Measurements from ENCODE around the gene MRAS. TPM values are rescaled to one million over a fixed set of nuclear protein-coding genes. Genes with fewer than 3 reads are reported as not detected.

The MRAS gene
- total and polyA plus RNA-seq, 4 experiments from 2014 or later, result 1.3 to 2.0 TPM; not detected in 2

DNA sequence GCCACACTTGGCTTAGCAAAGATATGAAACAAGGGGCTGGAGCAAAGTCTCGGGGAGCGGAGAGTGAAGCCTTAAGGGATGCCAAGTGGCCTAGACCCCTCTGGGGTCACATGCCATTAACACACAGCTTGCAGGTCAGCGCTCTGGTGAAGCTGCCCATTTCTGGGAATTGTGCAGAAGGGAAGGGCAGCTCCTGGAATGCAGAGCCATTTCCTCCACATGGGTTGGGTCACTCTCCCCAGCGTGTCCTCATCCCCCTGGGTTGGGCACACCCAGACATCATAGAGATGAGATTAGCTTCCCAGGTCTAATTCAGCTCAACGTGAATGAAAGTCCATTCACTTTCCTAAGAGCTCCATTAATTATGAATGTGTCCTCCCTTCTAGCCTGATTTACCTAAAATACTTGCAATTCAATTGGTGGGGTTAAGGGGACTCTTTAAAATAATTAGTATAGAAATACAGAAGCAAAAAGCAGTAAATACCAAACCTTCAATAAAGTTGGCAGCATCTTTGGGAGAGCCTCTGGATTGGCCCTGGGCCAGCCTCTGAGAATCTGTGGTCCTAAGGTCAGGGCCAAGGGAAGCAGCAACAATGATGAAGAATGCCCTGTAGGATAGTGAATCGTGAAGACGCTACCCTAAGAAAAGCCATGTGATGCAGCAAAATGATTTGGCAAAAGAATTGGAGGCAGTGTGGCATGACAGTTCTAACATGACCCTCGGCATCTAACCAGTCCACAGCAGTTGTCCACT is 17.8 kb downstream of the MRAS start:
- no peaks in the 10 kb centered on the region for H3K4me1 Mint-ChIP-seq
- H3K27ac ChIP-seq (ENCODE audit: low read depth, low read length), result no peak overlapping the region
- CTCF ChIA-PET (ENCODE audit: partially characterized antibody), result interaction anchor here (0.9 kb wide), 1 partner anchor 51 kb away, joined by 4 read pairs; no protein-coding TSS in a partner anchor

DNA sequence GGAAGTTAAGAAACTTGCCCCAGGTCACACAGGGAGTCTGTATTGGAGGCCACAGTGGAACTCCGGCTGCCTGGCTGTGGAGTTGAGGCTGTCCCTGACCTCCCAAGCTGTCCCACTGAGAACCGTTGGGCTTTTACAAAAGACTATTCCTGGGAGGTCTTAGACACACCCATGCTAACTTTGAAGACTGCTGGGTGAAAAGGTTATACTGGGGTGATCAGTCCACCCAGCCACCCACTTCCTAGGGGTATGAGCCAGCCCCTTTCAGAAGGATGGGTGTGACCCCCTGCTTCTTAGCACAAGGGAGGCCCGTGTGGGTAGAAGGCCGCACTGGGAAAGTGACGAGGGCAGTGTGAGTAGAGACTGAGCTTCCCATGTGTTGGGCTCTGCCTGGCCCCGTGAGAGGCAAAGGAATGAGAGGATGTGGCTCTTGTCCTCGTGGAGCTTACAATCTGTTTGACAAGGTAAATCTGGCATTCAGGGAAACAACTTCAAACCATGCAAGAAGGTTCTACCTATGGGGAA is 19.0 kb downstream of the MRAS start:
- H3K9me3 ChIP-seq (ENCODE audit: control insufficient read depth in 1 of 2, low read length in 2 of 2), result no peaks in the 10 kb centered on the region
- no peaks in the 10 kb centered on the region for H3K4me1 Mint-ChIP-seq
- POLR2A ChIA-PET (ENCODE audit: partially characterized antibody), result no interaction called here
- H3K9me3 Mint-ChIP-seq, result peaks cover 0 to 3% (median 0%) of the 10 kb centered on the region in 8 donors
- H3K4me3 Mint-ChIP-seq, result no peak overlapping the region
- H3K4me3 ChIP-seq (ENCODE audit: low read length in 2 of 2), result no peak overlapping the region
- DNase-seq, result no peak
- H3K36me3 ChIP-seq (ENCODE audit: insufficient read depth, low read length), result no peaks in the 10 kb centered on the region
- H3K27me3 ChIP-seq (ENCODE audit: insufficient read depth, low read length), result peaks cover 3% of the 10 kb centered on the region
- no peaks in the 10 kb centered on the region for H3K4me1 ChIP-seq (ENCODE audit: insufficient read depth, low read length)
- CTCF ChIA-PET (ENCODE audit: partially characterized antibody), result no interaction called here
- H3K36me3 Mint-ChIP-seq, result no peaks in the 10 kb centered on the region
- H3K27ac ChIP-seq (ENCODE audit: low read depth, low read length), result no peak overlapping the region
- H3K27ac Mint-ChIP-seq, result no peak overlapping the region
- intact Hi-C loops (cut with micrococcal nuclease), result no loop called here
- peaks cover 8 to 12% of the 10 kb centered on the region in 2 donors for H3K27me3 Mint-ChIP-seq

More for the DNA sequence above, 17.8 kb downstream of the MRAS start:
- Mint-ChIP-seq H3K4me3 (no peak overlapping the region), H3K36me3 (no peaks in the 10 kb centered on the region), H3K9me3 (peaks cover 0 to 3% (median 0%) of the 10 kb centered on the region in 8 donors), H3K27ac (no peak overlapping the region), H3K27me3 (peaks cover 4 to 7% of the 10 kb centered on the region in 2 donors)
- no peak for DNase-seq
- Histone ChIP-seq H3K27me3 (ENCODE audit: insufficient read depth, low read length) (peaks cover 3% of the 10 kb centered on the region), H3K9me3 (ENCODE audit: control insufficient read depth in 1 of 2, low read length in 2 of 2) (no peaks in the 10 kb centered on the region), H3K4me1 (ENCODE audit: insufficient read depth, low read length) (no peaks in the 10 kb centered on the region), H3K36me3 (ENCODE audit: insufficient read depth, low read length) (no peaks in the 10 kb centered on the region), H3K4me3 (ENCODE audit: low read length in 2 of 2) (no peak overlapping the region)
- intact Hi-C loops (cut with micrococcal nuclease), result no loop called here
- POLR2A ChIA-PET (ENCODE audit: partially characterized antibody), result no interaction called here

DNA sequence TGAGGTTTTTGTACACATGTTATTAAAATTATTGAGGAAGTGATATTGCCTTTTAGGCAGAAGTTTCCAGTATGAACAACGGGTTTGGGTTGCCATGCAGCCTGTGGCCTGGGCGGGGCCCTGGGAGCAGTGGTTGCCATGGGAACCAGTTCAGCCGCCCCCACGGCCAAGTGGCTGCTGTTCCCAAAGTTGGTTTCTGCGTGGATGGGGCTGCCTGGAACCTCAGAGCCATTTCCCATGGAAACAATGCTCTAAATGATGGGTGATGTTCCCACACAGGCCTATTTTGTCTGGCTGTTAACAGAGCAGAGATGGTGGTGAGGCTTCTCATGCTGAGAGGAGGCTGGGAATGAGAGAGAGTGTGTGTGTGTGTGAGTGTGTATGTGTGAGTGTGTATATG is 19.5 kb downstream of the MRAS start:
- DNase-seq, result no peak
- POLR2A ChIA-PET (ENCODE audit: partially characterized antibody), result no interaction called here
- no peaks in the 10 kb centered on the region for H3K36me3 ChIP-seq (ENCODE audit: insufficient read depth, low read length)
- no peaks in the 10 kb centered on the region for H3K36me3 Mint-ChIP-seq
- no peaks in the 10 kb centered on the region for H3K4me1 Mint-ChIP-seq
- H3K9me3 ChIP-seq (ENCODE audit: control insufficient read depth in 1 of 2, low read length in 2 of 2), result no peaks in the 10 kb centered on the region
- peaks cover 8 to 14% of the 10 kb centered on the region in 2 donors for H3K27me3 Mint-ChIP-seq
- CTCF ChIA-PET (ENCODE audit: partially characterized antibody), result no interaction called here
- peaks cover 3% of the 10 kb centered on the region for H3K27me3 ChIP-seq (ENCODE audit: insufficient read depth, low read length)
- no peaks in the 10 kb centered on the region for H3K4me1 ChIP-seq (ENCODE audit: insufficient read depth, low read length)
- H3K9me3 Mint-ChIP-seq, result peaks cover 0 to 3% (median 0%) of the 10 kb centered on the region in 8 donors
- no peak overlapping the region for H3K4me3 Mint-ChIP-seq
- intact Hi-C loops (cut with micrococcal nuclease), result no loop called here
- H3K4me3 ChIP-seq (ENCODE audit: low read length in 2 of 2), result no peak overlapping the region
- H3K27ac ChIP-seq (ENCODE audit: low read depth, low read length), result no peak overlapping the region
- no peak overlapping the region for H3K27ac Mint-ChIP-seq

DNA sequence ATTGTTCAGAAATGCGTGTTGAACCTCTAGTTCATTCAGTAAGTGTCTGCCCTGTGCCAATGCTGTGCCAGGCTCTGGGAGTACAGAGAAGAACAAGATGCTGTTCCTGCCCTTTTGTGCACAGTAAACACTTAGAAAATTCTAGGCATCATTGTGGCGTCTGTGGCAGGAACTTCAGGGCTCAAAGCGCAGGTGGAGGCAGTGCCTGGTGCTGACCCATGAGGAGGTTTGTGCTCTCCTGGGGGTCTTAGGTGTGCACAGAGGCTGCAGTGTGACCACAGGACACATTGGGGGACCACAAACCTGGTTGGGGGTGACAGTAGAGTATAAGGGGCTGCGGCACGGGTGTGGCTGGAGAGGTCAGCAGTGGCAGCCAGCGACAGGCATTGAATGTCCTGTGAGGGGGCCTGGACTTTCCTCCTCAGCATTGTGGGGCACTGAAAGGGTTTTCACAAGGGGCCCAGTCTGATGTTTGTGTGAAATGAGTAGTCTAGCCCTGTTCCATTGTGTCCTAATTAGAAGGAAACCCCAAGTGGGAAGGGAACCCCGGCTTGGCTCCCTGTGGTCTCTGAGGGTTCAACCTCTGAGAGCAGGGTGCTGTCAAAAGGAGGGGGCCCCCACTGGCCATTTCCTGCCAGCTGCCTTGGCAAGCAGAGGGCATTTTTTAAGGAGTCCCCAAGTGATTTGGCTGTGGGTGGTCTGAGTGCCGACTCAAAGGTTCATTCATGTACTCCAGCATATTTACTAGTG is 20.9 kb downstream of the MRAS start:
- no peaks in the 10 kb centered on the region for H3K4me1 ChIP-seq (ENCODE audit: insufficient read depth, low read length)
- H3K4me3 ChIP-seq (ENCODE audit: low read length in 2 of 2), result no peak overlapping the region
- Mint-ChIP-seq H3K36me3 (no peaks in the 10 kb centered on the region), H3K27me3 (peaks cover 8 to 17% of the 10 kb centered on the region in 2 donors), H3K4me1 (no peaks in the 10 kb centered on the region), H3K27ac (no peak overlapping the region), H3K4me3 (no peak overlapping the region), H3K9me3 (peaks cover 0 to 3% (median 0%) of the 10 kb centered on the region in 8 donors)
- peaks cover 3% of the 10 kb centered on the region for H3K27me3 ChIP-seq (ENCODE audit: insufficient read depth, low read length)
- POLR2A ChIA-PET (ENCODE audit: partially characterized antibody), result no interaction called here
- intact Hi-C loops (cut with micrococcal nuclease), result no loop called here
- H3K27ac ChIP-seq (ENCODE audit: low read depth, low read length), result no peak overlapping the region
- no peaks in the 10 kb centered on the region for H3K36me3 ChIP-seq (ENCODE audit: insufficient read depth, low read length)
- H3K9me3 ChIP-seq (ENCODE audit: control insufficient read depth in 1 of 2, low read length in 2 of 2), result no peaks in the 10 kb centered on the region
- CTCF ChIA-PET (ENCODE audit: partially characterized antibody), result no interaction called here
- DNase-seq, result no peak

DNA sequence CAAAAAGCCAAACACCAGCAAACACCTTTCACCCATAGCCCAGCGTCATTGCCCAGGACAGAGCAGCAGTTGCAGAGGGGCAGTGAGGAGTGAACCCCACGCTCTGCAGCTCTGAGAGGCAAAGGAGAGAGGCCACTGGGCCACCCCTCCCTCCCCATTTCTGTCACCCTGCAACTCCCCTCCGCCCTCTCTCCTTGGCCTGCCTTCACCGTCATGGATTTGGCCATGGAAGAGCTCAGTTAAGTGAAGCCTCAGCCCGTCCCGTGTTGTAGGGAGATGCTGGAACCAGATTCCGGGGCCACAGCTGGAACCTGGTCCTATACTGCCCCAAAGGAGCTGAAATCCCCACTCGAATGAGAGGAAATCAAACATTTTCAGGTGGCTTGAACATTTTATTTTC is 21.9 kb downstream of the MRAS start:
- DNase-seq, result no peak
- intact Hi-C loops (cut with micrococcal nuclease), result no loop called here
- peaks cover 8 to 17% of the 10 kb centered on the region in 2 donors for H3K27me3 Mint-ChIP-seq
- ChIA-PET POLR2A (ENCODE audit: partially characterized antibody) (no interaction called here), CTCF (ENCODE audit: partially characterized antibody) (no interaction called here)
- H3K4me1 ChIP-seq (ENCODE audit: insufficient read depth, low read length), result no peaks in the 10 kb centered on the region
- H3K36me3 Mint-ChIP-seq, result no peaks in the 10 kb centered on the region
- H3K9me3 Mint-ChIP-seq, result peaks cover 0 to 3% (median 0%) of the 10 kb centered on the region in 8 donors
- H3K4me3 Mint-ChIP-seq, result no peak overlapping the region
- H3K9me3 ChIP-seq (ENCODE audit: control insufficient read depth in 1 of 2, low read length in 2 of 2), result no peaks in the 10 kb centered on the region
- no peak overlapping the region for H3K4me3 ChIP-seq (ENCODE audit: low read length in 2 of 2)
- no peak overlapping the region for H3K27ac Mint-ChIP-seq
- no peaks in the 10 kb centered on the region for H3K27me3 ChIP-seq (ENCODE audit: insufficient read depth, low read length)
- H3K4me1 Mint-ChIP-seq, result no peaks in the 10 kb centered on the region
- H3K27ac ChIP-seq (ENCODE audit: low read depth, low read length), result no peak overlapping the region
- no peaks in the 10 kb centered on the region for H3K36me3 ChIP-seq (ENCODE audit: insufficient read depth, low read length)

DNA sequence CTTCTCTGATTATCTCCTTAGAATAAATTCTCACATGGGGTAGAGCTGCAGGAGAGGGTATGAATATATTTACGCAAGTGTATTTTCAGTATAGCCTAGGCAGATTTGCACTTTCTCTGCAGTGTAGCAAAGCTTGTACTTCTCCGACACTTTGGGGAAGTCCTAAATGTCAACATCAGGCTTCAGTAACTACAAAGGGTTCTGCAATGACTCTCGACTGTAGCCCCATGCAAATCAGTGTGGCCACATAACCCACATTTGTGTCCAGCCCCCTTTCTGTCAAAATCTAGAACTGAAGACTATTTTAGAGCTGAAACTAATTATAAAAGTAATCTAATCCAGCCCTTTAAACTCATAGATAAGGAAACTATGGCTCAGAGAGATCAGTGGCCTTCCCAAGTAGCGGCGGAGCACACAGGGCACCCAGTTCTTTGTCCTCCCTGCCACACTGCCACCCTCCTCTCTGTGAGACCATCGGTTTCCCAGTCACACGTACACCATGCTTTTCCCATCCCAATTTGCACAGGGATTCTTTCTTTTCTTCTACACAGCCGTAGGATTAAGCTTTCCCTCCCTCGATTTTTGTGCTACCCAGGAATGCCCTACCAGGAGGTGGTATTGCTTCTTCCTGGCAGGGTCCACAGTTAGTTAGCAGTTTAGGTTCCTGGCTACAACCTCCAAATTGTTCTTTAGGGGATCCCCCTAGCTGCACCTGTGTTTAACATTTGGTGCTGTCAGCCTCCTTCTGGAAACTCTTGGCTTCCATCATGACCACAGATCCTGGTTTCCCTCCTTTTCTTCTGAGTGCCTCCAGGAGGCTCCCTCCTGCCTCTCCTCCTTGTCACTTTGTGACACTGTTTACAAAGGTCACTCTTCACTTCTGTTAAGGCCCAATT is 22.9 kb downstream of the MRAS start:
- Histone ChIP-seq H3K4me1 (ENCODE audit: insufficient read depth, low read length) (no peaks in the 10 kb centered on the region), H3K9me3 (ENCODE audit: control insufficient read depth in 1 of 2, low read length in 2 of 2) (no peaks in the 10 kb centered on the region), H3K27me3 (ENCODE audit: insufficient read depth, low read length) (no peaks in the 10 kb centered on the region), H3K27ac (ENCODE audit: low read depth, low read length) (no peak overlapping the region), H3K4me3 (ENCODE audit: low read length in 2 of 2) (no peak overlapping the region), H3K36me3 (ENCODE audit: insufficient read depth, low read length) (no peaks in the 10 kb centered on the region)
- H3K27me3 Mint-ChIP-seq, result peaks cover 10 to 17% of the 10 kb centered on the region in 2 donors
- DNase-seq, result no peak
- intact Hi-C loops (cut with micrococcal nuclease), result no loop called here
- peaks cover 0 to 4% (median 0%) of the 10 kb centered on the region in 8 donors for H3K9me3 Mint-ChIP-seq
- no peak overlapping the region for H3K4me3 Mint-ChIP-seq
- H3K27ac Mint-ChIP-seq, result no peak overlapping the region
- no peaks in the 10 kb centered on the region for H3K36me3 Mint-ChIP-seq
- no peaks in the 10 kb centered on the region for H3K4me1 Mint-ChIP-seq
- POLR2A ChIA-PET (ENCODE audit: partially characterized antibody), result no interaction called here
- CTCF ChIA-PET (ENCODE audit: partially characterized antibody), result no interaction called here
